Suprapubic skin (tissue), 4 donors: ENCODE data around the gene MOXD1. TPM values are rescaled to one million over a fixed set of nuclear protein-coding genes. Genes with fewer than 3 reads are reported as not detected.

ENCODE experiments used
- DNase-seq, 2 donors: peaks; one replicate each; pipeline ENCODE4 v3.0.0-alpha.2; 2019; ENCODE audit warnings: low spot score in 2 of 2
- H3K27ac ChIP-seq: fragments of 200-600 bp; sonication (generic); one replicate; pipeline ENCODE4 v1.5.1; 2019
- H3K27me3 ChIP-seq: fragments of 200-600 bp; sonication (generic); one replicate; pipeline ENCODE4 v1.5.1; 2019
- H3K36me3 ChIP-seq: fragments of 200-600 bp; sonication (generic); one replicate; pipeline ENCODE4 v1.5.1; 2019
- H3K4me1 ChIP-seq: fragments of 200-600 bp; sonication (generic); one replicate; pipeline ENCODE4 v1.5.1; 2019
- H3K4me3 ChIP-seq: fragments of 200-600 bp; sonication (generic); one replicate; pipeline ENCODE4 v1.5.1; 2019; ENCODE audit warnings: mild to moderate bottlenecking
- H3K9me3 ChIP-seq: fragments of 200-600 bp; sonication (generic); one replicate; pipeline ENCODE4 v1.5.1; 2019
- CTCF ChIP-seq, 2 donors: fragments of 200-600 bp in 1 of 2; fragments of 450-650 bp in 1 of 2; sonication (generic) in 1 of 2; IDR thresholded peaks; one replicate each; pipeline ENCODE4 v1.5.1; 2016 to 2019; ENCODE audit warnings: antibody characterized with exemption in 2 of 2, mild to moderate bottlenecking in 1 of 2, moderate library complexity in 1 of 2
- EP300 ChIP-seq: sonication (generic); formaldehyde crosslinking; IDR thresholded peaks from one replicate; pipeline ENCODE4 v1.6.1; 2017; ENCODE audit warnings: antibody characterized with exemption
- POLR2A ChIP-seq, 2 donors: fragments of 450-650 bp; IDR thresholded peaks; one replicate each; pipeline ENCODE4 v1.6.1; 2017; ENCODE audit warnings: antibody characterized with exemption in 2 of 2, mild to moderate bottlenecking in 2 of 2, moderate library complexity in 2 of 2
- POLR2AphosphoS5 ChIP-seq, 3 donors: sonication (generic); formaldehyde crosslinking; IDR thresholded peaks; one replicate each; pipeline ENCODE4 v1.6.1; 2017; ENCODE audit warnings: antibody characterized with exemption in 3 of 3
- WGBS: methylation state at CpG from one replicate; pipeline ENCODE4 v1.1.5; 2018; 5-methylcytosine and 5-hydroxymethylcytosine counted together
- total RNA-seq, 4 donors: library from RNA; depleted of rRNA; stranded (reverse); fragments of >200 nt; gene quantifications; one replicate each; pipeline ENCODE4 v1.1.0, GENCODE V29; 2016

Gene MOXD1
- total RNA-seq, 4 donors from 2014 or later: 16.7 to 25.9 (median 21.0) TPM

GRCh38 chr6:132304891-132305305 is 96.4 kb downstream of the MOXD1 start:
- Histone ChIP-seq H3K36me3 (no peaks in the 10 kb centered on the region), H3K4me1 (no peaks in the 10 kb centered on the region), H3K9me3 (peaks cover 5% of the 10 kb centered on the region), H3K27me3 (no peaks in the 10 kb centered on the region), H3K4me3 (no peak overlapping the region), H3K27ac (no peak overlapping the region)
- 90% methylated on average over 6 of the region's 6 CpGs for WGBS
- TF ChIP-seq CTCF (IDR thresholded peaks at IDR 0.05): no peak
- TF ChIP-seq POLR2A (IDR thresholded peaks at IDR 0.05): no peak
- TF ChIP-seq POLR2AphosphoS5 (IDR thresholded peaks at IDR 0.05): no peak
- no peak for TF ChIP-seq EP300
- DNase-seq: no peak

GRCh38 chr6:132300323-132300949 is 100.8 kb downstream of the MOXD1 start:
- Histone ChIP-seq H3K9me3 (no peaks in the 10 kb centered on the region), H3K27me3 (no peaks in the 10 kb centered on the region), H3K4me1 (no peaks in the 10 kb centered on the region), H3K36me3 (no peaks in the 10 kb centered on the region), H3K4me3 (no peak overlapping the region), H3K27ac (no peak overlapping the region)
- no peak for TF ChIP-seq EP300
- no peak for TF ChIP-seq POLR2AphosphoS5 (IDR thresholded peaks at IDR 0.05)
- no peak for TF ChIP-seq POLR2A (IDR thresholded peaks at IDR 0.05)
- peak; percentile 22 to 32 for TF ChIP-seq CTCF (IDR thresholded peaks at IDR 0.05)
- WGBS: 57% methylated on average over 4 of the region's 4 CpGs
- DNase-seq: no peak

GRCh38 chr6:132298344-132298949 is 102.8 kb downstream of the MOXD1 start:
- Histone ChIP-seq H3K9me3 (no peaks in the 10 kb centered on the region), H3K4me1 (no peaks in the 10 kb centered on the region), H3K36me3 (no peaks in the 10 kb centered on the region), H3K27ac (no peak overlapping the region), H3K27me3 (no peaks in the 10 kb centered on the region), H3K4me3 (no peak overlapping the region)
- TF ChIP-seq EP300: no peak
- peak; percentile 13 to 43 for TF ChIP-seq CTCF (IDR thresholded peaks at IDR 0.05)
- no peak for DNase-seq

- Histone ChIP-seq H3K36me3 (no peaks in the 10 kb centered on the region), H3K27me3 (no peaks in the 10 kb centered on the region), H3K4me3 (no peak overlapping the region), H3K4me1 (no peaks in the 10 kb centered on the region), H3K9me3 (no peaks in the 10 kb centered on the region), H3K27ac (no peak overlapping the region)
- TF ChIP-seq POLR2A (IDR thresholded peaks at IDR 0.05) (no peak), CTCF (IDR thresholded peaks at IDR 0.05) (no peak), POLR2AphosphoS5 (IDR thresholded peaks at IDR 0.05) (no peak), EP300 (no peak)
- 70% methylated on average over 3 of the region's 3 CpGs for WGBS
- no peak for DNase-seq
These were observed 111.5 kb downstream of the MOXD1 start for GRCh38 chr6:132289756-132290155.

GRCh38 chr6:132287101-132287500 is 114.2 kb downstream of the MOXD1 start:
- no peak overlapping the region for H3K27ac ChIP-seq
- TF ChIP-seq EP300 (no peak), CTCF (IDR thresholded peaks at IDR 0.05) (no peak), POLR2AphosphoS5 (IDR thresholded peaks at IDR 0.05) (no peak), POLR2A (IDR thresholded peaks at IDR 0.05) (no peak)
- 77% methylated on average over 1 of the region's 1 CpG for WGBS
- no peaks in the 10 kb centered on the region for H3K36me3 ChIP-seq
- no peak overlapping the region for H3K4me3 ChIP-seq
- no peaks in the 10 kb centered on the region for H3K4me1 ChIP-seq
- DNase-seq: no peak
- no peaks in the 10 kb centered on the region for H3K9me3 ChIP-seq
- no peaks in the 10 kb centered on the region for H3K27me3 ChIP-seq
